Spleen (tissue), 11 donors: ENCODE measurements around the gene GAS7. TPM values are rescaled to one million over a fixed set of nuclear protein-coding genes. Genes with fewer than 3 reads are reported as not detected.

Experiments used
- DNase-seq: peaks from one replicate; pipeline ENCODE4 v3.0.0-alpha.2; 2020
- H3K27ac ChIP-seq, 8 donors: fragments of 200-600 bp; sonication (generic) in 7 of 8; 1 replicate in 4 of 8; 2 replicates in 4 of 8; pipeline versions ENCODE4 v1.5.0 to v1.8.0; 2016 to 2021; ENCODE audit warnings: inconsistent platforms in 4 of 8, mild to moderate bottlenecking in 4 of 8, moderate library complexity in 1 of 8
- H3K27me3 ChIP-seq, 7 donors: fragments of 200-600 bp; sonication (generic) in 6 of 7; replicated peaks in 1 of 7; 1 replicate in 4 of 7; 2 replicates in 3 of 7; pipeline versions ENCODE4 v1.5.0 to v1.8.0; 2016 to 2021; ENCODE audit warnings: inconsistent platforms in 3 of 7, mild to moderate bottlenecking in 1 of 7
- H3K36me3 ChIP-seq, 6 donors: fragments of 200-600 bp; sonication (generic) in 5 of 6; 1 replicate in 4 of 6; 2 replicates in 2 of 6; pipeline versions ENCODE4 v1.5.0 to v1.8.0; 2016 to 2021; ENCODE audit warnings: inconsistent platforms in 2 of 6
- H3K4me1 ChIP-seq, 6 donors: fragments of 200-600 bp; sonication (generic) in 5 of 6; 1 replicate in 3 of 6; 2 replicates in 3 of 6; pipeline versions ENCODE4 v1.5.0 to v1.8.0; 2016 to 2021; ENCODE audit warnings: inconsistent platforms in 3 of 6
- H3K4me3 ChIP-seq, 8 donors: fragments of 200-600 bp; sonication (generic) in 7 of 8; 1 replicate in 4 of 8; 2 replicates in 4 of 8; pipeline versions ENCODE4 v1.5.0 to v1.8.0; 2016 to 2021; ENCODE audit warnings: inconsistent platforms in 4 of 8, mild to moderate bottlenecking in 4 of 8, moderate library complexity in 2 of 8
- H3K9me3 ChIP-seq, 8 donors: fragments of 200-600 bp; sonication (generic) in 7 of 8; 1 replicate in 4 of 8; 2 replicates in 4 of 8; pipeline versions ENCODE4 v1.5.0 to v1.8.0; 2016 to 2021; ENCODE audit warnings: inconsistent platforms in 4 of 8
- CTCF ChIP-seq, 11 experiments: fragments of 200-600 bp in 7 of 11; fragments of 450-650 bp in 4 of 11; sonication (generic) in 4 of 11; IDR thresholded peaks in 8 of 11; conservative IDR thresholded peaks in 3 of 11; 1 replicate in 7 of 11; 2 replicates in 4 of 11; pipeline versions ENCODE4 v1.4.0 to v1.8.0; 2016 to 2021; ENCODE audit warnings: antibody characterized with exemption in 11 of 11, inconsistent platforms in 4 of 11, mild to moderate bottlenecking in 1 of 11
- POLR2A ChIP-seq, 3 donors: fragments of 450-650 bp; IDR thresholded peaks; one replicate each; pipeline ENCODE4 v1.5.1; 2017; ENCODE audit warnings: antibody characterized with exemption in 3 of 3, mild to moderate bottlenecking in 1 of 3
- POLR2AphosphoS5 ChIP-seq, 3 donors: sonication (generic); formaldehyde crosslinking; IDR thresholded peaks; one replicate each; pipeline ENCODE4 v1.5.1; 2017; ENCODE audit warnings: antibody characterized with exemption in 3 of 3
- WGBS, 5 donors: extraction: QIAGEN DNeasy Blood & Tissue Kit in 3 of 5; methylation state at CpG; one replicate each; pipeline versions ENCODE4 v1.1.5 to v1.1.7; 2013 to 2018; 5-methylcytosine and 5-hydroxymethylcytosine counted together
- intact Hi-C: fragments of 100-400 bp; cut with DNase I; formaldehyde crosslinking; loops from one replicate; pipeline ENCODE4 v1.15.0; 2023; ENCODE audit warnings: low total_unique reads
- polyA plus RNA-seq, 3 donors: library from polyadenylated mRNA; stranded (reverse); fragments of 200-250 nt; gene quantifications; one replicate each; pipeline ENCODE4 v1.2.1, GENCODE V29; 2013
- total RNA-seq, 7 donors: library from RNA; depleted of rRNA in 3 of 7; stranded (reverse); fragments of >200 nt in 3 of 7; fragmentation: NEBNext Ultra II Directional in 4 of 7; extraction: Animal tissue kit (Norgen Biotek cat#: 25700) in 4 of 7; gene quantifications; one replicate each; pipeline versions ENCODE4 v1.1.0 to v1.2.1, GENCODE V29; 2016 to 2021
- donor health status: healthy with polysubstance abuse.
- donor health status: DM: no; HTN: no; CAD: no; lungs with moderate emphysema.
- donor health status: DM: no; HTN: no; CAD: no.
- donor health status: Bipolar disorder and iron deficiency.
- donor health status: healthy.
- donor health status: DM: no; HTN: no; CAD: no.
- donor health status: DM: yes; HTN: yes; CAD: no.

Gene GAS7
- total and polyA plus RNA-seq, 10 donors: 4.1 to 127 (median 60.9) TPM

GRCh38 chr17:10077561-10078299 lies 120.7 kb downstream of the GAS7 start:
- Histone ChIP-seq H3K27me3 (no peaks in the 10 kb centered on the region), H3K9me3 (peaks cover 0 to 11% (median under 1%) of the 10 kb centered on the region in 8 donors), H3K27ac (peak overlapping the region in 1 of 8 donors; percentile 9), H3K36me3 (no peaks in the 10 kb centered on the region), H3K4me3 (no peak overlapping the region), H3K4me1 (peaks cover 0 to 27% (median 3%) of the 10 kb centered on the region in 6 donors)
- DNase-seq: no peak
- TF ChIP-seq POLR2A (IDR thresholded peaks at IDR 0.05): no peak
- TF ChIP-seq POLR2AphosphoS5 (IDR thresholded peaks at IDR 0.05): no peak
- no peak for TF ChIP-seq CTCF (IDR thresholded peaks at IDR 0.05 in 8 of 11, conservative IDR thresholded peaks at IDR 0.05 in 3 of 11)
- 62 to 72% (median 70%) methylated on average over 4 of the region's 4 CpGs for WGBS, 5 donors
- intact Hi-C loops: no loop called here

GRCh38 chr17:10075919-10076318 lies 122.5 kb downstream of the GAS7 start:
- Histone ChIP-seq H3K9me3 (peaks cover 0 to 7% (median 0%) of the 10 kb centered on the region in 8 donors), H3K36me3 (no peaks in the 10 kb centered on the region), H3K4me3 (no peak overlapping the region), H3K4me1 (peaks cover 0 to 16% (median 3%) of the 10 kb centered on the region in 6 donors), H3K27me3 (no peaks in the 10 kb centered on the region), H3K27ac (no peak overlapping the region)
- DNase-seq: no peak
- intact Hi-C loops: no loop called here
- TF ChIP-seq CTCF (IDR thresholded peaks at IDR 0.05 in 8 of 11, conservative IDR thresholded peaks at IDR 0.05 in 3 of 11): no peak
- no peak for TF ChIP-seq POLR2AphosphoS5 (IDR thresholded peaks at IDR 0.05)
- no peak for TF ChIP-seq POLR2A (IDR thresholded peaks at IDR 0.05)
- WGBS, 5 donors: 71 to 90% (median 78%) methylated on average over 5 of the region's 5 CpGs

GRCh38 chr17:10073941-10074340 lies 124.5 kb downstream of the GAS7 start:
- peaks cover 1 to 33% (median 10%) of the 10 kb centered on the region in 6 donors for H3K4me1 ChIP-seq
- intact Hi-C loops: no loop called here
- 84 to 87% (median 86%) methylated on average over 6 of the region's 6 CpGs for WGBS, 5 donors
- no peaks in the 10 kb centered on the region for H3K27me3 ChIP-seq
- H3K27ac ChIP-seq: no peak overlapping the region
- no peak for DNase-seq
- H3K36me3 ChIP-seq: no peaks in the 10 kb centered on the region
- H3K4me3 ChIP-seq: no peak overlapping the region
- no peak for TF ChIP-seq CTCF (IDR thresholded peaks at IDR 0.05 in 8 of 11, conservative IDR thresholded peaks at IDR 0.05 in 3 of 11)
- no peak for TF ChIP-seq POLR2AphosphoS5 (IDR thresholded peaks at IDR 0.05)
- no peak for TF ChIP-seq POLR2A (IDR thresholded peaks at IDR 0.05)
- H3K9me3 ChIP-seq: peaks cover 0 to 7% (median 0%) of the 10 kb centered on the region in 8 donors

GRCh38 chr17:10072556-10073425 lies 125.6 kb downstream of the GAS7 start:
- intact Hi-C loops: no loop called here
- peaks cover 6 to 39% (median 11%) of the 10 kb centered on the region in 6 donors for H3K4me1 ChIP-seq
- H3K27me3 ChIP-seq: no peaks in the 10 kb centered on the region
- no peaks in the 10 kb centered on the region for H3K36me3 ChIP-seq
- whole genome bisulfite sequencing, 5 donors: 87 to 94% (median 92%) methylated on average over 16 of the region's 16 CpGs
- TF ChIP-seq POLR2AphosphoS5 (IDR thresholded peaks at IDR 0.05): no peak
- no peak for TF ChIP-seq CTCF (IDR thresholded peaks at IDR 0.05 in 8 of 11, conservative IDR thresholded peaks at IDR 0.05 in 3 of 11)
- H3K27ac ChIP-seq: no peak overlapping the region
- DNase-seq: no peak
- H3K9me3 ChIP-seq: peaks cover 0 to 6% (median 0%) of the 10 kb centered on the region in 8 donors
- no peak overlapping the region for H3K4me3 ChIP-seq
